ENCODE measurements around the gene TBC1D4.

DNA sequence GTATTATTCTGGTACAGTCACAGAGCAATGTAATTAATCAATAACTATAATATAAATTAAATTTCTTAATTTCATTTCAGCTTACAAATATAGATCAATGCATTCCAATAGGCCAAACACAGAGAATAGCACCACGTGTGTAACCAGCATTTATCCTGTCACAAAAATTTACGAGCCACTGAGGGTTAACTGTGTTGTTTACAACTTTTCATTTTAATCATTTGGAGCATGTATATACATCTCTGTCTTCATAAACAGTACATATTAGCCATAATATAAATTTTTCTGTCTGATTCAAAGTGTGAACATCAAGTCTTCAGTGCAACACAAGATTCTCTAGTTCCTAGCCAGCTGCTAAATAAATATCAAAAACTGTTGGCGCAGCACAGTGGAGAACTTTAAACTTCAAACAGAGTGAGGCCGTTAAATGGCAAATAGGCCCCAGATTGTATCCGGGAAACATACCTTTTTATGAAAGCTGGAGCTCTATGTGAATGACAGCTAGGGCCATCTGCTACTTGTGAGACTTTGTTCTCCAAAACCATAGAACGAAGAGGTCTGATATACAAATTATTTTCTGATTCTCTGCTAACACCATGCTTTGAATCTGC lies 105.1 kb downstream of the TBC1D4 start:
- no peak for TF ChIP-seq POLR2AphosphoS5 (IDR thresholded peaks at IDR 0.05; ENCODE audit: borderline replicate concordance, low read depth, low read length)
- TF ChIP-seq FOXP2 (optimal IDR thresholded peaks at IDR 0.05; ENCODE audit: control extremely low read depth, extremely low read length, insufficient read depth): no peak

All from SK-N-MC (cell line).